ENCODE data around the gene NFIL3. TPM values are rescaled to one million over a fixed set of nuclear protein-coding genes. Genes with fewer than 3 reads are reported as not detected.

NFIL3 gene
- total RNA-seq, 1 experiment from 2014 or later, result 13.3 TPM

- Histone ChIP-seq H3K4me3 (ENCODE audit: low read depth in 2 of 2, low read length in 2 of 2) (no peak overlapping the region), H3K36me3 (ENCODE audit: control insufficient read depth, insufficient read depth, low read length) (no peaks in the 10 kb centered on the region), H3K27me3 (ENCODE audit: control insufficient read depth, insufficient read depth, low read length) (no peaks in the 10 kb centered on the region), H3K27ac (ENCODE audit: low read length) (no peak overlapping the region), H3K4me1 (ENCODE audit: control insufficient read depth, insufficient read depth, low read length) (no peaks in the 10 kb centered on the region), H3K9me3 (ENCODE audit: control insufficient read depth, insufficient read depth, low read depth, low read length) (no peaks in the 10 kb centered on the region)
- no peak for ATAC-seq
- TF ChIP-seq TCF7L2 (IDR thresholded peaks at IDR 0.05; ENCODE audit: low read depth, low read length), result no peak
- TF ChIP-seq SIN3A (IDR thresholded peaks at IDR 0.05; ENCODE audit: borderline replicate concordance, insufficient read depth, low read depth, low read length), result no peak
- no peak for TF ChIP-seq POLR2AphosphoS5 (IDR thresholded peaks at IDR 0.05; ENCODE audit: low read depth, low read length)
- TF ChIP-seq, protein P1, sequence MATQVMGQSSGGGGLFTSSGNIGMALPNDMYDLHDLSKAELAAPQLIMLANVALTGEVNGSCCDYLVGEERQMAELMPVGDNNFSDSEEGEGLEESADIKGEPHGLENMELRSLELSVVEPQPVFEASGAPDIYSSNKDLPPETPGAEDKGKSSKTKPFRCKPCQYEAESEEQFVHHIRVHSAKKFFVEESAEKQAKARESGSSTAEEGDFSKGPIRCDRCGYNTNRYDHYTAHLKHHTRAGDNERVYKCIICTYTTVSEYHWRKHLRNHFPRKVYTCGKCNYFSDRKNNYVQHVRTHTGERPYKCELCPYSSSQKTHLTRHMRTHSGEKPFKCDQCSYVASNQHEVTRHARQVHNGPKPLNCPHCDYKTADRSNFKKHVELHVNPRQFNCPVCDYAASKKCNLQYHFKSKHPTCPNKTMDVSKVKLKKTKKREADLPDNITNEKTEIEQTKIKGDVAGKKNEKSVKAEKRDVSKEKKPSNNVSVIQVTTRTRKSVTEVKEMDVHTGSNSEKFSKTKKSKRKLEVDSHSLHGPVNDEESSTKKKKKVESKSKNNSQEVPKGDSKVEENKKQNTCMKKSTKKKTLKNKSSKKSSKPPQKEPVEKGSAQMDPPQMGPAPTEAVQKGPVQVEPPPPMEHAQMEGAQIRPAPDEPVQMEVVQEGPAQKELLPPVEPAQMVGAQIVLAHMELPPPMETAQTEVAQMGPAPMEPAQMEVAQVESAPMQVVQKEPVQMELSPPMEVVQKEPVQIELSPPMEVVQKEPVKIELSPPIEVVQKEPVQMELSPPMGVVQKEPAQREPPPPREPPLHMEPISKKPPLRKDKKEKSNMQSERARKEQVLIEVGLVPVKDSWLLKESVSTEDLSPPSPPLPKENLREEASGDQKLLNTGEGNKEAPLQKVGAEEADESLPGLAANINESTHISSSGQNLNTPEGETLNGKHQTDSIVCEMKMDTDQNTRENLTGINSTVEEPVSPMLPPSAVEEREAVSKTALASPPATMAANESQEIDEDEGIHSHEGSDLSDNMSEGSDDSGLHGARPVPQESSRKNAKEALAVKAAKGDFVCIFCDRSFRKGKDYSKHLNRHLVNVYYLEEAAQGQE (IDR thresholded peaks at IDR 0.05; ENCODE audit: insufficient read depth in 1 of 2, low read depth in 2 of 2, low read length in 1 of 2), result no peak
- no peak for TF ChIP-seq CTCF (IDR thresholded peaks at IDR 0.05)
- BruUV-seq (replicated peaks), result no TSS peak
- in situ Hi-C loops (cut with HindIII; ENCODE audit: low pct_unique_long_range_greater_than_20kb, low sequenced_read_pairs) (no loop called here), intact Hi-C loops (cut with micrococcal nuclease; ENCODE audit: unreplicated experiment) (no loop called here)
- CTCF ChIA-PET, result no interaction called here
- POLR2A ChIA-PET, result no interaction called here
- DNase-seq (ENCODE audit: low read depth, low spot score), result no peak
Observed at GRCh38 chr9:91382298-91382697, 41.3 kb downstream of the NFIL3 start.

DNA sequence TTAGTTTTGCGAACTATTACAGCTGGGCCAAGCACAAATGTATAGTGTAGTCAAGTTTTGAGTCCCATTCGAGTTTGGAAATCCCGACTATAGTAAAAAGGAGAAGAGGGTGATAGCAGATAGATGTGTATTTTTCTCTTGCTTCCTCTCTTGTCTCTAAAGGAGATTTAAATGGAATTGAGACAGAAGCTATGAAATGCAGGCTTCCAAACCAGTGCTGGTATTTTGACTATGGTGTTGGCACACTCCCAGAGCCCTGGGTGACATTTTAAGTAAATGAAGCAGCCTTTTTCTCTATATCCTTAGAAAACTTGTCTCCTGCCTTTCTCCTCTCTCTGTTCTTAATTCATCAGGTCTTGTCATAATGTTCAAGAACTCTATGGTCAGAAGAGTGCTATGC, 44.2 kb downstream of the NFIL3 start:
- TF ChIP-seq CTCF (IDR thresholded peaks at IDR 0.05) (no peak), SIN3A (IDR thresholded peaks at IDR 0.05; ENCODE audit: borderline replicate concordance, insufficient read depth, low read depth, low read length) (no peak), TCF7L2 (IDR thresholded peaks at IDR 0.05; ENCODE audit: low read depth, low read length) (no peak), POLR2AphosphoS5 (IDR thresholded peaks at IDR 0.05; ENCODE audit: low read depth, low read length) (no peak)
- TF ChIP-seq, protein P1 (IDR thresholded peaks at IDR 0.05; ENCODE audit: insufficient read depth in 1 of 2, low read depth in 2 of 2, low read length in 1 of 2), result no peak
- Histone ChIP-seq H3K27ac (ENCODE audit: low read length) (no peak overlapping the region), H3K4me1 (ENCODE audit: control insufficient read depth, insufficient read depth, low read length) (no peaks in the 10 kb centered on the region), H3K27me3 (ENCODE audit: control insufficient read depth, insufficient read depth, low read length) (no peaks in the 10 kb centered on the region), H3K36me3 (ENCODE audit: control insufficient read depth, insufficient read depth, low read length) (no peaks in the 10 kb centered on the region), H3K9me3 (ENCODE audit: control insufficient read depth, insufficient read depth, low read depth, low read length) (no peaks in the 10 kb centered on the region), H3K4me3 (ENCODE audit: low read depth in 2 of 2, low read length in 2 of 2) (no peak overlapping the region)
- intact Hi-C loops (cut with micrococcal nuclease; ENCODE audit: unreplicated experiment) (no loop called here), in situ Hi-C loops (cut with HindIII; ENCODE audit: low pct_unique_long_range_greater_than_20kb, low sequenced_read_pairs) (no loop called here)
- no TSS peak for BruUV-seq (replicated peaks)
- ChIA-PET POLR2A (no interaction called here), CTCF (no interaction called here)
- DNase-seq (ENCODE audit: low read depth, low spot score) (no peak), ATAC-seq (no peak)

All from Panc1 (cell line).